OCI-LY1 (cell line): ENCODE measurements around the gene UNCX.

ENCODE experiments used
- H2AFZ ChIP-seq: fragments of 200-600 bp; sonication (generic), shearing (Covaris generic); 2 replicates; pipeline ENCODE4 v1.6.0; 2014; ENCODE audit warnings: antibody characterized with exemption, mild to moderate bottlenecking, low read length
- H3F3A ChIP-seq: fragments of 200-600 bp; sonication (generic), shearing (Covaris generic); 2 replicates; pipeline ENCODE4 v1.6.0; 2014; ENCODE audit warnings: mild to moderate bottlenecking, antibody characterized with exemption, low read length, moderate library complexity; ENCODE audit not compliant: insufficient read depth
- H3K27ac ChIP-seq: fragments of 200-600 bp; sonication (generic); 2 replicates; pipeline ENCODE4 v1.5.1; 2014; ENCODE audit warnings: low read length, mixed run types, mild to moderate bottlenecking, low read depth; ENCODE audit not compliant: poor library complexity, severe bottlenecking
- H3K27me3 ChIP-seq: fragments of 200-600 bp; sonication (generic); 2 replicates; pipeline ENCODE4 v1.6.0; 2014; ENCODE audit warnings: antibody characterized with exemption, mild to moderate bottlenecking, low read length, moderate library complexity; ENCODE audit not compliant: insufficient read depth
- H3K36me3 ChIP-seq: fragments of 200-600 bp; sonication (generic); 2 replicates; pipeline ENCODE4 v1.6.1; 2014; ENCODE audit warnings: mild to moderate bottlenecking, antibody characterized with exemption, low read length, moderate library complexity, mixed read lengths; ENCODE audit not compliant: insufficient read depth
- H3K4me1 ChIP-seq: fragments of 200-600 bp; sonication (generic); 2 replicates; pipeline ENCODE4 v1.5.1; 2014; ENCODE audit warnings: mild to moderate bottlenecking, low read length, moderate library complexity; ENCODE audit not compliant: insufficient read depth, severe bottlenecking
- H3K4me2 ChIP-seq: fragments of 200-600 bp; sonication (generic), shearing (Covaris generic); 2 replicates; pipeline ENCODE4 v1.6.1; 2014; ENCODE audit warnings: low read length
- H3K4me3 ChIP-seq: fragments of 200-600 bp; sonication (generic); 2 replicates; pipeline ENCODE4 v1.5.1; 2014; ENCODE audit warnings: low read length, low read depth, mild to moderate bottlenecking, mixed read lengths; ENCODE audit not compliant: poor library complexity, severe bottlenecking
- H3K79me2 ChIP-seq: fragments of 200-600 bp; shearing (Covaris generic); 2 replicates; pipeline ENCODE4 v1.6.1; 2016; ENCODE audit warnings: mixed run types, low read length, mixed read lengths; ENCODE audit not compliant: insufficient read depth
- H3K9ac ChIP-seq: fragments of 200-600 bp; sonication (generic), shearing (Covaris generic); 2 replicates; pipeline ENCODE4 v1.6.1; 2014; ENCODE audit warnings: mild to moderate bottlenecking, low read length, mixed read lengths
- H3K9me2 ChIP-seq: fragments of 200-600 bp; sonication (generic), shearing (Covaris generic); 2 replicates; pipeline ENCODE4 v1.6.1; 2014; ENCODE audit warnings: low read depth, mild to moderate bottlenecking, low read length, mixed read lengths
- H3K9me3 ChIP-seq: fragments of 200-600 bp; shearing (Covaris generic); 2 replicates; pipeline ENCODE4 v1.6.1; 2014; ENCODE audit warnings: low read length, mixed read lengths
- H4K20me1 ChIP-seq: fragments of 200-600 bp; sonication (generic), shearing (Covaris generic); 2 replicates; pipeline ENCODE4 v1.6.0; 2016; ENCODE audit warnings: mild to moderate bottlenecking, low read length; ENCODE audit not compliant: insufficient read depth
- CTCF ChIP-seq: fragments of 200-600 bp; sonication (generic), shearing (Covaris generic); IDR thresholded peaks from 2 replicates; pipeline ENCODE4 v1.5.1; 2017; ENCODE audit warnings: mild to moderate bottlenecking, antibody characterized with exemption, low read length, moderate library complexity, mixed read lengths
- EZH2 ChIP-seq: fragments of 200-600 bp; sonication (generic), shearing (Covaris generic); IDR thresholded peaks from 2 replicates; pipeline ENCODE4 v1.8.0; 2017; ENCODE audit warnings: borderline replicate concordance, mixed run types, mild to moderate bottlenecking, antibody characterized with exemption, low read length, moderate library complexity, mixed read lengths

Gene UNCX

DNA sequence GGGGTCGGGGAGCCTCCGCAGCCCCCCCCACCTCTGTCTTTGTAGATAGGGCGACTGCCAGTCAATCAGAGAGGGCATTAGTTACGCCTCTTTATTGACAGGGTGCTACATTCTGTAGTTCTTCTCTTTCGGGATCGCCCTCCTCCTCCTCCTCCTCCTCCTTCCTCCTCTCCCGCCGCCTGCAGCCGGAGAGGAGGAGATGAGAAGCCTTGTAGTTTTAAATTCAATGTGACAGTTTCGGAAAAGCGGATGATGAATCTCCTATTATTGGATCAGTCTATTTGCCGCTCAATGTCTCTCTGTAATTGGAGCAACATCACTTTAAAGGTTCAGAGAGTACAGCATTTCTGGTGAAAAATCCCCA lies 587 bp upstream of the UNCX start:
- H3F3A ChIP-seq, result no peaks in the 10 kb centered on the region
- no peak overlapping the region for H3K4me2 ChIP-seq
- H3K9me2 ChIP-seq, result no peaks in the 10 kb centered on the region
- no peaks in the 10 kb centered on the region for H3K36me3 ChIP-seq
- H3K9me3 ChIP-seq, result no peaks in the 10 kb centered on the region
- H3K4me1 ChIP-seq, result no peaks in the 10 kb centered on the region
- peaks cover 5% of the 10 kb centered on the region; the same call in 1 of the 2 replicates for H3K27me3 ChIP-seq
- TF ChIP-seq EZH2 (no peak), CTCF (no peak)
- H3K27ac ChIP-seq, result no peak overlapping the region
- H3K4me3 ChIP-seq, result no peak overlapping the region
- H3K79me2 ChIP-seq, result no peaks in the 10 kb centered on the region
- no peak overlapping the region for H2AFZ ChIP-seq
- no peaks in the 10 kb centered on the region for H4K20me1 ChIP-seq
- no peak overlapping the region for H3K9ac ChIP-seq

DNA sequence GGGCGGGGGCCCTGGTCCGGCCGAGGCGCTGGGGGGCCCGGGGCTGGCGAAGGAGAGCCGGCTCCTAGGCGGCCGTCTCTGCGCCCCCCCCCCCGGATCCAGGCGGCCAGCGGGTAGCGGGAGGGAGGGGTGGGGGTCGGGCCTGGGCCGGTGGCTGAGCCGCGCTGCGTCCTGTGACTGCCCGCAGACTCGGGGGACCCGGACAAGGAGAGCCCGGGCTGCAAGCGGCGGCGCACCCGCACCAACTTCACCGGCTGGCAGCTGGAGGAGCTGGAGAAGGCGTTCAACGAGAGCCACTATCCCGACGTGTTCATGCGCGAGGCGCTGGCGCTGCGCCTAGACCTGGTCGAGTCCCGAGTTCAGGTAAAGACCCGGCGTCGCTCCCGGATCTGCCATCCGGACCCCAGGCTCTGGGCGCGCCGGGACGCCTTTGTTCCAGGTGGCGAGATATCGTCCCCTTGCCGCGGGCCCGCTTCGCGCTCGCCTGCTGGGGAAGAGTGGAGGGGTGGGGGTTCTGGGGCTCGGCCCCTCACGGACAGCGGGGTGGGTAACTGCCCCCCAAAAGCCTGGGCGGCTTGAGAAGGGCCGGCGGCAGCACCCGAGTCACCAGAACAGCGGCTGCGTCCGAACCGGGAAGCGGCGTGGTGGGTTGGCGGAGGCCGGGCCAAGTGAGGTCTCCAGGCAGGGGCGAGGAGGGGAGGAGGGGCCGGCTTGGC lies 819 bp downstream of the UNCX start:
- Histone ChIP-seq H3K4me3 (no peak overlapping the region), H4K20me1 (no peaks in the 10 kb centered on the region), H2AFZ (no peak overlapping the region), H3K27me3 (peaks cover 3% of the 10 kb centered on the region; the same call in 1 of the 2 replicates), H3K79me2 (no peaks in the 10 kb centered on the region), H3K9me2 (no peaks in the 10 kb centered on the region), H3K9ac (no peak overlapping the region), H3K4me1 (no peaks in the 10 kb centered on the region), H3K27ac (no peak overlapping the region), H3K9me3 (no peaks in the 10 kb centered on the region), H3K36me3 (no peaks in the 10 kb centered on the region), H3K4me2 (no peak overlapping the region), H3F3A (no peaks in the 10 kb centered on the region)
- TF ChIP-seq EZH2, result no peak
- TF ChIP-seq CTCF, result no peak

DNA sequence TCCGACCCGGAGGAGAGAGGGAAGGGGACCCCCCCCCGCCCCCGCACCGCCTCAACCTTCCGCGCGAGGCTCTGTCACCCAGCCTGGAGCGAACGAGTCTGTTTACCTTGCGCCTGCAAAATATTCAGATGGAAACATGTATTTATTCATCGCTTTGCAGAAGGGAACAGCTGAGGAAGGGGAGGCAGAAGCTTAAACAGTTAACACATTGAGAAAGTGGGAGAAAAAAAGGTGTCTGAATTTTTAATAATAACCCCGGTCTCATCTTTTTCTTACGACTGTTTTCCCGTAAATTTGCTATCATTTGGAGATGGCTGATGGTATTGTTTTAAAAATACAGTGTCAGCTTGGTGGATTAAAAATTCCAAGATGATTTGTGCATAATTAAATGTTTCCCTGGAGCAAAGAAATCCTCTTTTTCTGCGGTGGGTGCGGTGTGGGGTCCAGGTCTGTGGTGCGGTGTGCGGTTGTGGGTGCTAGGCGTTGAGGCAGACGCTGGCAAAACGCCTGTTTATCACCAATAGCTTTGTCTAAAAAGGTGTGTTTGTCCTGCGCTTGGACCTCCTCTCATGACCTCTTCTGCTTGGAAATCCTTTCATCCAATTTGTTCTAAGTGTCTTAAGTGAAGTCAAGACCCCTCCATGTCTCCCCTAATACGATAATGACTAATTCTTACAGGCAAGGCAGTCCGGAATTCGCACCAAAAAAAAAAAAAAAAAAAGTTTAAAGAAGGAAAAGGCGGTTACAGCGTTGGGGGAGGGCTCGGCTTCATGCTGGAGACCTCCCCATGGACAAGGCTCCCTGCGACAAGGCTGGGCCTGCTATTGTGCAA lies 1.6 kb downstream of the UNCX start:
- H3K4me1 ChIP-seq, result no peaks in the 10 kb centered on the region
- no peaks in the 10 kb centered on the region for H3K27me3 ChIP-seq
- H3K79me2 ChIP-seq, result no peaks in the 10 kb centered on the region
- no peak overlapping the region for H3K4me2 ChIP-seq
- H2AFZ ChIP-seq, result no peak overlapping the region
- H3K9me3 ChIP-seq, result no peaks in the 10 kb centered on the region
- H3K9ac ChIP-seq, result no peak overlapping the region
- H4K20me1 ChIP-seq, result no peaks in the 10 kb centered on the region
- no peaks in the 10 kb centered on the region for H3K36me3 ChIP-seq
- no peaks in the 10 kb centered on the region for H3F3A ChIP-seq
- no peak for TF ChIP-seq CTCF
- no peak for TF ChIP-seq EZH2
- H3K27ac ChIP-seq, result no peak overlapping the region
- H3K9me2 ChIP-seq, result no peaks in the 10 kb centered on the region
- H3K4me3 ChIP-seq, result no peak overlapping the region
